ENCODE results near the gene MINDY4.

Gene MINDY4

GRCh38 chr7:30927040-30927439 is 155.8 kb downstream of the MINDY4 start:
- H3K4me1 ChIP-seq (ENCODE audit: control insufficient read depth, insufficient read depth, low read length), result peaks cover 10% of the 10 kb centered on the region
- peaks cover 13% of the 10 kb centered on the region for H3K27me3 ChIP-seq (ENCODE audit: control insufficient read depth, insufficient read depth, low read length)
- no peak overlapping the region for H3K9ac ChIP-seq (ENCODE audit: low read depth, low read length)
- peaks cover 6% of the 10 kb centered on the region for H3K9me3 ChIP-seq (replicated peaks; ENCODE audit: low read length)
- no peak overlapping the region for H3K4me3 ChIP-seq (ENCODE audit: low read length)
- no peaks in the 10 kb centered on the region for H3K36me3 ChIP-seq (ENCODE audit: insufficient read depth, low read length)
- H3K4me2 ChIP-seq (ENCODE audit: low read length), result no peak overlapping the region

GRCh38 chr7:30927559-30927958 is 156.3 kb downstream of the MINDY4 start:
- H3K9me3 ChIP-seq (replicated peaks; ENCODE audit: low read length), result peaks cover 6% of the 10 kb centered on the region
- no peak overlapping the region for H3K4me3 ChIP-seq (ENCODE audit: low read length)
- H3K4me1 ChIP-seq (ENCODE audit: control insufficient read depth, insufficient read depth, low read length), result peaks cover 15% of the 10 kb centered on the region
- no peak overlapping the region for H3K4me2 ChIP-seq (ENCODE audit: low read length)
- H3K27me3 ChIP-seq (ENCODE audit: control insufficient read depth, insufficient read depth, low read length), result peaks cover 17% of the 10 kb centered on the region
- no peaks in the 10 kb centered on the region for H3K36me3 ChIP-seq (ENCODE audit: insufficient read depth, low read length)
- no peak overlapping the region for H3K9ac ChIP-seq (ENCODE audit: low read depth, low read length)

GRCh38 chr7:30928254-30928872 is 157.1 kb downstream of the MINDY4 start:
- Histone ChIP-seq H3K4me3 (ENCODE audit: low read length) (no peak overlapping the region), H3K4me2 (ENCODE audit: low read length) (no peak overlapping the region), H3K9me3 (replicated peaks; ENCODE audit: low read length) (peaks cover 6% of the 10 kb centered on the region), H3K27me3 (ENCODE audit: control insufficient read depth, insufficient read depth, low read length) (peaks cover 17% of the 10 kb centered on the region), H3K4me1 (ENCODE audit: control insufficient read depth, insufficient read depth, low read length) (peaks cover 15% of the 10 kb centered on the region), H3K36me3 (ENCODE audit: insufficient read depth, low read length) (no peaks in the 10 kb centered on the region), H3K9ac (ENCODE audit: low read depth, low read length) (no peak overlapping the region)

GRCh38 chr7:30929686-30930085 is 158.5 kb downstream of the MINDY4 start:
- Histone ChIP-seq H3K27me3 (ENCODE audit: control insufficient read depth, insufficient read depth, low read length) (peaks cover 17% of the 10 kb centered on the region), H3K9me3 (replicated peaks; ENCODE audit: low read length) (peaks cover 6% of the 10 kb centered on the region), H3K9ac (ENCODE audit: low read depth, low read length) (no peak overlapping the region), H3K4me2 (ENCODE audit: low read length) (no peak overlapping the region), H3K36me3 (ENCODE audit: insufficient read depth, low read length) (no peaks in the 10 kb centered on the region), H3K4me3 (ENCODE audit: low read length) (no peak overlapping the region), H3K4me1 (ENCODE audit: control insufficient read depth, insufficient read depth, low read length) (peaks cover 15% of the 10 kb centered on the region)

GRCh38 chr7:30930621-30931020 is 159.4 kb downstream of the MINDY4 start:
- Histone ChIP-seq H3K4me2 (ENCODE audit: low read length) (no peak overlapping the region), H3K36me3 (ENCODE audit: insufficient read depth, low read length) (no peaks in the 10 kb centered on the region), H3K9ac (ENCODE audit: low read depth, low read length) (no peak overlapping the region), H3K9me3 (replicated peaks; ENCODE audit: low read length) (peaks cover 6% of the 10 kb centered on the region), H3K27me3 (ENCODE audit: control insufficient read depth, insufficient read depth, low read length) (peaks cover 17% of the 10 kb centered on the region), H3K4me3 (ENCODE audit: low read length) (no peak overlapping the region), H3K4me1 (ENCODE audit: control insufficient read depth, insufficient read depth, low read length) (peaks cover 15% of the 10 kb centered on the region)

- Histone ChIP-seq H3K9ac (ENCODE audit: low read depth, low read length) (peak overlapping the region; percentile 36), H3K4me2 (ENCODE audit: low read length) (peak overlapping the region; percentile 43), H3K4me1 (ENCODE audit: control insufficient read depth, insufficient read depth, low read length) (peaks cover 15% of the 10 kb centered on the region), H3K36me3 (ENCODE audit: insufficient read depth, low read length) (no peaks in the 10 kb centered on the region), H3K9me3 (replicated peaks; ENCODE audit: low read length) (peaks cover 6% of the 10 kb centered on the region), H3K27me3 (ENCODE audit: control insufficient read depth, insufficient read depth, low read length) (peaks cover 17% of the 10 kb centered on the region), H3K4me3 (ENCODE audit: low read length) (peak overlapping the region; percentile 11)
Measured at GRCh38 chr7:30931161-30931928, 160.1 kb downstream of the MINDY4 start.

GRCh38 chr7:30931929-30932540 is 160.8 kb downstream of the MINDY4 start:
- Histone ChIP-seq H3K27me3 (ENCODE audit: control insufficient read depth, insufficient read depth, low read length) (peaks cover 23% of the 10 kb centered on the region), H3K9me3 (replicated peaks; ENCODE audit: low read length) (peaks cover 3% of the 10 kb centered on the region), H3K36me3 (ENCODE audit: insufficient read depth, low read length) (no peaks in the 10 kb centered on the region), H3K9ac (ENCODE audit: low read depth, low read length) (peak overlapping the region; percentile 36), H3K4me3 (ENCODE audit: low read length) (no peak overlapping the region), H3K4me1 (ENCODE audit: control insufficient read depth, insufficient read depth, low read length) (peaks cover 15% of the 10 kb centered on the region), H3K4me2 (ENCODE audit: low read length) (peak overlapping the region; percentile 43)

GRCh38 chr7:30932562-30932961 is 161.3 kb downstream of the MINDY4 start:
- H3K4me3 ChIP-seq (ENCODE audit: low read length), result no peak overlapping the region
- no peak overlapping the region for H3K4me2 ChIP-seq (ENCODE audit: low read length)
- H3K4me1 ChIP-seq (ENCODE audit: control insufficient read depth, insufficient read depth, low read length), result peaks cover 15% of the 10 kb centered on the region
- H3K9ac ChIP-seq (ENCODE audit: low read depth, low read length), result no peak overlapping the region
- H3K9me3 ChIP-seq (replicated peaks; ENCODE audit: low read length), result no peaks in the 10 kb centered on the region
- H3K36me3 ChIP-seq (ENCODE audit: insufficient read depth, low read length), result no peaks in the 10 kb centered on the region
- H3K27me3 ChIP-seq (ENCODE audit: control insufficient read depth, insufficient read depth, low read length), result peaks cover 28% of the 10 kb centered on the region

GRCh38 chr7:30933124-30933974 is 162.1 kb downstream of the MINDY4 start:
- Histone ChIP-seq H3K4me1 (ENCODE audit: control insufficient read depth, insufficient read depth, low read length) (peaks cover 15% of the 10 kb centered on the region), H3K4me2 (ENCODE audit: low read length) (no peak overlapping the region), H3K36me3 (ENCODE audit: insufficient read depth, low read length) (no peaks in the 10 kb centered on the region)

GRCh38 chr7:30934225-30934624 is 163.0 kb downstream of the MINDY4 start:
- Histone ChIP-seq H3K9ac (ENCODE audit: low read depth, low read length) (no peak overlapping the region), H3K4me1 (ENCODE audit: control insufficient read depth, insufficient read depth, low read length) (peaks cover 15% of the 10 kb centered on the region), H3K4me2 (ENCODE audit: low read length) (no peak overlapping the region), H3K9me3 (replicated peaks; ENCODE audit: low read length) (no peaks in the 10 kb centered on the region), H3K36me3 (ENCODE audit: insufficient read depth, low read length) (no peaks in the 10 kb centered on the region), H3K4me3 (ENCODE audit: low read length) (no peak overlapping the region), H3K27me3 (ENCODE audit: control insufficient read depth, insufficient read depth, low read length) (peaks cover 38% of the 10 kb centered on the region)

More at GRCh38 chr7:30933124-30933974, 162.1 kb downstream of the MINDY4 start:
- Histone ChIP-seq H3K9me3 (replicated peaks; ENCODE audit: low read length) (no peaks in the 10 kb centered on the region), H3K4me3 (ENCODE audit: low read length) (no peak overlapping the region), H3K27me3 (ENCODE audit: control insufficient read depth, insufficient read depth, low read length) (peaks cover 34% of the 10 kb centered on the region), H3K9ac (ENCODE audit: low read depth, low read length) (no peak overlapping the region)

All from skeletal muscle satellite cell (primary cell).